SK-N-SH treated with all-trans-retinoic acid at 6 μM for 48 hours (cell line): Measurements from ENCODE around the gene VSIR.

Experiments
- PATZ1 ChIP-seq: fragments of 250-450 bp; sonication (Bioruptor Pico); IDR thresholded peaks from 2 replicates; pipeline ENCODE4 v1.8.0; 2020; ENCODE audit warnings: mild to moderate bottlenecking, moderate library complexity, borderline replicate concordance
- PPARA ChIP-seq: fragments of 250-450 bp; sonication (Bioruptor Pico); IDR thresholded peaks from 2 replicates; pipeline ENCODE4 v1.5.0; 2020; ENCODE audit warnings: mild to moderate bottlenecking, borderline replicate concordance
- SNAI2 ChIP-seq: fragments of 250-450 bp; sonication (Bioruptor Pico); IDR thresholded peaks from 2 replicates; pipeline ENCODE4 v1.5.0; 2020; ENCODE audit warnings: mild to moderate bottlenecking, moderate library complexity
- TOX ChIP-seq: fragments of 250-450 bp; sonication (Bioruptor Pico); IDR thresholded peaks from 2 replicates; pipeline ENCODE4 v1.8.0; 2021; ENCODE audit warnings: mild to moderate bottlenecking, moderate library complexity, borderline replicate concordance

DNA sequence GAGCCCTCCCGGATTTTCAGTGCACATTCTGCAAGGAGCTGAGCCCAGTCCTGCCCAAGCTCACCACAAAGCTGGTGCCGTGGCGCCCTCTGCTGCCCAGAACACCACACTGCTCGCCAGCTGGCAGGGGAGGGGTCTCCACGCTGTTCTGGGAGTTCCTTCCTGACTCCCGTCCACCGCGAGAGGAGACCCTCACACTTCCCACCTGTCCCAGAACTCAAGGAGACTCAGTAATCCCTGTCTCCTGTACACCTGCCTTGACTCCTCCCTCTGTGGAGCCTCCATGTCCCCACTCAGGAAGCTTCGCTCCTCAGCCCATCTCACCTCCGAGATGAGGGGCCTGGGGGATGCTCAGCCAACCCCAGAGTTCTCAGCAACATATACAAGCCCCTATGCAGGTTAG lies 65.0 kb downstream of the VSIR start:
- TF ChIP-seq PATZ1 (no peak), PPARA (CRISPR knock-in tag) (no peak), TOX (CRISPR knock-in tag) (no peak), SNAI2 (no peak)
